Right atrium auricular region (tissue), 2 donors: ENCODE data around the gene ZNF451. TPM values are rescaled to one million over a fixed set of nuclear protein-coding genes. Genes with fewer than 3 reads are reported as not detected.

Experiments used
- DNase-seq: peaks from one replicate; pipeline ENCODE4 v3.0.0-alpha.2; 2019; ENCODE audit warnings: low spot score
- H3K27ac ChIP-seq, 2 donors: fragments of 200-600 bp; sonication (generic); 1 replicate in 1 of 2; 2 replicates in 1 of 2; pipeline ENCODE4 v1.5.1; 2016 to 2019
- H3K27me3 ChIP-seq, 2 donors: fragments of 200-600 bp; sonication (generic); one replicate each; pipeline versions ENCODE4 v1.5.1 to v1.6.0; 2017 to 2019
- H3K36me3 ChIP-seq: fragments of 200-600 bp; sonication (generic); one replicate; pipeline ENCODE4 v1.5.1; 2016
- H3K4me1 ChIP-seq, 2 donors: fragments of 200-600 bp; sonication (generic); one replicate each; pipeline versions ENCODE4 v1.5.1 to v1.6.0; 2017 to 2019
- H3K4me3 ChIP-seq, 2 donors: fragments of 200-600 bp; sonication (generic); 1 replicate in 1 of 2; 2 replicates in 1 of 2; pipeline ENCODE4 v1.5.1; 2017 to 2019; ENCODE audit warnings: mild to moderate bottlenecking in 1 of 2, moderate library complexity in 1 of 2
- H3K9me3 ChIP-seq, 2 donors: fragments of 200-600 bp; sonication (generic); one replicate each; pipeline ENCODE4 v1.5.1; 2019
- total RNA-seq, 2 donors: library from RNA; depleted of rRNA; stranded (reverse); fragments of >200 nt; gene quantifications; one replicate each; pipeline ENCODE4 v1.1.0, GENCODE V29; 2016
- TF ChIP-seq, protein P1 (sequence below), 2 donors: fragments of 200-600 bp; sonication (generic); IDR thresholded peaks; one replicate each; pipeline ENCODE4 v1.5.1; 2019; ENCODE audit warnings: antibody characterized with exemption in 2 of 2

ZNF451 gene
- total RNA-seq, 2 donors from 2014 or later, result 20.3 to 23.2 TPM

DNA sequence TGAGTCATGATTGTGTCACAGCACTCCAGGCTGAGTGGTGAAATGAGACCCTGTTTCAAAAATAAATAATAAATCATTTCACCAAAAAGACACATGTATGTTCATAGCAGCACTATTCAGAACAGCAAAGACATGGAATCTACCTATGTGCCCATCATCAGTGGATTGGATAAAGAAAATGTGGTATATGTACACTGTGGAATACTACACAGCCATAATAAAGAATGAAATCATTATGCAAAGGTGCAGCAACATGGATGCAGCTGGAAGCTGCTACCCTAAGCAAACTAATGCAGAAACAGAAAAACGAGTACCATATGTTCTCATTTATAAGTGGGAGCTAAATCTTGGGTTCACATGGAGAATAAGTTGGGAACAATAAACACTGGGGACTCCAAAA is 33.1 kb downstream of the ZNF451 start:
- Histone ChIP-seq H3K9me3 (no peaks in the 10 kb centered on the region), H3K27me3 (no peaks in the 10 kb centered on the region), H3K27ac (no peak overlapping the region), H3K4me1 (no peaks in the 10 kb centered on the region), H3K36me3 (no peaks in the 10 kb centered on the region), H3K4me3 (no peak overlapping the region)
- no peak for DNase-seq
- TF ChIP-seq, protein P1, sequence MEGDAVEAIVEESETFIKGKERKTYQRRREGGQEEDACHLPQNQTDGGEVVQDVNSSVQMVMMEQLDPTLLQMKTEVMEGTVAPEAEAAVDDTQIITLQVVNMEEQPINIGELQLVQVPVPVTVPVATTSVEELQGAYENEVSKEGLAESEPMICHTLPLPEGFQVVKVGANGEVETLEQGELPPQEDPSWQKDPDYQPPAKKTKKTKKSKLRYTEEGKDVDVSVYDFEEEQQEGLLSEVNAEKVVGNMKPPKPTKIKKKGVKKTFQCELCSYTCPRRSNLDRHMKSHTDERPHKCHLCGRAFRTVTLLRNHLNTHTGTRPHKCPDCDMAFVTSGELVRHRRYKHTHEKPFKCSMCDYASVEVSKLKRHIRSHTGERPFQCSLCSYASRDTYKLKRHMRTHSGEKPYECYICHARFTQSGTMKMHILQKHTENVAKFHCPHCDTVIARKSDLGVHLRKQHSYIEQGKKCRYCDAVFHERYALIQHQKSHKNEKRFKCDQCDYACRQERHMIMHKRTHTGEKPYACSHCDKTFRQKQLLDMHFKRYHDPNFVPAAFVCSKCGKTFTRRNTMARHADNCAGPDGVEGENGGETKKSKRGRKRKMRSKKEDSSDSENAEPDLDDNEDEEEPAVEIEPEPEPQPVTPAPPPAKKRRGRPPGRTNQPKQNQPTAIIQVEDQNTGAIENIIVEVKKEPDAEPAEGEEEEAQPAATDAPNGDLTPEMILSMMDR (IDR thresholded peaks at IDR 0.05), result no peak

DNA sequence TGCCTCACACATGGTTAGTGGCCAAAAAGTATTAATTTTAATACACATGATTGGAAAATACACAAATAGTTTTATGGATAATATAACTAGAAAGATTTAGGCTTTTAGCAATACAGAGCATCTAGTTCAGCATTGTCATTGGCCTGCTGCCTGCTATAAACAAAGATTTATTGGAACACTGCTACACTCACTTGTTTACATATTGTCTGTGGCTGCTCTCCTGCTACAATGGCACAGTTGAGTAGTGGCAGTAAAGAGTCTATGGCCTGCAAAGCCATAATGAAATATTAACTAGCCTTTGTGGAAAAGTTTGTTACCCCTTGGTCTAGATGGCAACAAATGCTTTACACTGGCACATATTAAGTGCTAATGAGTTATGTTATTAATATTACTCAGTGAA is 37.8 kb downstream of the ZNF451 start:
- TF ChIP-seq, protein P1 (IDR thresholded peaks at IDR 0.05), result no peak
- peaks cover under 1% of the 10 kb centered on the region for H3K36me3 ChIP-seq
- H3K27me3 ChIP-seq, result no peaks in the 10 kb centered on the region

DNA sequence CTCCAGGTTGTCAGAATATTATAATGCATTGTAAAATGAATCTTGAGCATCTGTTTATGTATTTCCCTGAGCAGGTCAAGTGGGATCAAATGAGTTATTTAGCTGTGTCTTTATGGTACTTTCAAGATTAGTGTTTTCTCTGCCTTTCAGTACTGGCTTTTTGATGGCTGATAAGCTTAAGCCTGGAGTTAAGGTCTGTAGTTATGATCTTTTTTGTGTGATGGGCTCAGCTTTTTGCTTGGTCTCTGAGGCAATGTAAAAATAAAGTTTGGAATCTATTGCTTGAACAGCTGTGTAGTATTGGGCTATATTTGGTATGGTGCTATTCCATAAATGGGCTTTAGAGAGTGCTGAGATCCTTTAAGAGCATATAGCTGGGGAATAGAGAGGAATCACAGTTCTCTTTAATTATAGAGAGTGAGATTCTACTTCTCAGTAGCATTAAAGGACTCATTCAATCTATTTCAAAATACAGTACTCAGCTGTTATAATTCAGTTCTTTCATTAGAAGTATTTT is 40.7 kb downstream of the ZNF451 start:
- Histone ChIP-seq H3K4me1 (no peaks in the 10 kb centered on the region), H3K36me3 (peaks cover 15% of the 10 kb centered on the region)
- TF ChIP-seq, protein P1 (IDR thresholded peaks at IDR 0.05), result no peak

More for the DNA sequence above, 37.8 kb downstream of the ZNF451 start:
- no peak overlapping the region for H3K4me3 ChIP-seq
- no peak for DNase-seq
- H3K9me3 ChIP-seq, result no peaks in the 10 kb centered on the region
- H3K27ac ChIP-seq, result no peak overlapping the region
- H3K4me1 ChIP-seq, result no peaks in the 10 kb centered on the region

DNA sequence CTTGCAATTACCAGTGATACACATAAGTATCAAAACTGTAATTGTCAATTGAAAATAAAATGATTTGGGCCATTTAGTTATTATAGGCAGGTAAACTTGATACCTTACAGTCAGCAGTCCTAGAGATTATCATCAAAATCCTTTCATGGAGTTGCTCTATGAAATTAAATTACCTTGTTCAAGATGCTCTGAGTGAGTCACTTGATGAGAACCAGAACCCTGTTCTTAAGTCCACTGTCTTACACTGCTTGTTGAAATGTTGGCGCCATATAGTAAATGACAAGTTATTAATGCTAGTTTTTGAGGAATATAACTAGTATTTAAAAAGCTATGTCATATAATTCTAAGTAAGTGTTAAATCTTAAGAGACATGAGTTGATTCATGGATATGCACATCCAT is 45.0 kb downstream of the ZNF451 start:
- TF ChIP-seq, protein P1 (IDR thresholded peaks at IDR 0.05), result no peak
- H3K36me3 ChIP-seq, result peaks cover 15% of the 10 kb centered on the region
- H3K27ac ChIP-seq, result no peak overlapping the region
- no peaks in the 10 kb centered on the region for H3K27me3 ChIP-seq
- no peak overlapping the region for H3K4me3 ChIP-seq
- no peaks in the 10 kb centered on the region for H3K4me1 ChIP-seq
- DNase-seq, result no peak
- H3K9me3 ChIP-seq, result no peaks in the 10 kb centered on the region

More for the DNA sequence above, 40.7 kb downstream of the ZNF451 start:
- Histone ChIP-seq H3K9me3 (no peaks in the 10 kb centered on the region), H3K27ac (no peak overlapping the region), H3K27me3 (no peaks in the 10 kb centered on the region), H3K4me3 (no peak overlapping the region)
- DNase-seq, result no peak

DNA sequence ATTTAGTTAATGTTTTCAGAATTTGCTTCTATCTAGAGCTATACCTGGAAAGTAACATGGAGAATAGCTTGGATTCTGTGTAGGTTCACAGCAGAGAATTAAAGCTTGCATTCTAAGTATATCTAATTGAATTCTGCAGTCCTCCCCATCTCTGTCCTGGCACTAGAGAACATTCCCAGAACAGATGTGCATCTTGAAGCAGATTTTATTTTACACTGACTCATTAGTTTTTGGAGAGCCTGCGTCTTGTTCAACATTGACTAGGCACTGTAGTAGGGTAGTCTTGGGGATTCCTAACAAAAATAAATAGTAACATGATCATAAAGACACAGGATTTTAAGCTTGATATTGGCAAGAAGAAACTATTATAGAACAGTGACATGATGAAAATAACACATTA is 45.9 kb downstream of the ZNF451 start:
- H3K36me3 ChIP-seq, result peaks cover 15% of the 10 kb centered on the region
- H3K4me3 ChIP-seq, result no peak overlapping the region
- H3K4me1 ChIP-seq, result no peaks in the 10 kb centered on the region
- no peak overlapping the region for H3K27ac ChIP-seq
- DNase-seq, result no peak
- no peaks in the 10 kb centered on the region for H3K9me3 ChIP-seq
- TF ChIP-seq, protein P1 (IDR thresholded peaks at IDR 0.05), result no peak
- H3K27me3 ChIP-seq, result no peaks in the 10 kb centered on the region

DNA sequence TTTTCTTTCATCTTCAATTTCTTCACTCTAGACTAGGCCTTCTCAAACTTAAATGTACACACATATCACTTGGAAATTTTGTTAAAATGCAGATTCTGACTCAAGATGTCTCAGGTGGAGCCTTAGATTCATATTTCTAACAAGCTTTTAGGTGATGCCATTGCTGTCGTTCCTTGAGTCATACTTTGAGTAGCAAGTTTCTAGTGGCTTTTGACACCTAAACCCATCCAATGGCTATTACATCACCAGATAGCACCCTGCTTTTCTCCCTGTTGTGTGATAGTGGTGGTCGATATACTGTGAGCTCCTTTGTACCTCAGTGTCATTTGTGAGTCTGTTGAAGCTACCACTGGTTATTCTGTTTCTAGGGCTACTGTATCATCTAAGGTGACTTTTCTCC is 47.4 kb downstream of the ZNF451 start:
- Histone ChIP-seq H3K4me1 (no peaks in the 10 kb centered on the region), H3K27ac (no peak overlapping the region), H3K27me3 (no peaks in the 10 kb centered on the region), H3K36me3 (peaks cover 24% of the 10 kb centered on the region), H3K9me3 (no peaks in the 10 kb centered on the region), H3K4me3 (no peak overlapping the region)
- DNase-seq, result no peak
- TF ChIP-seq, protein P1 (IDR thresholded peaks at IDR 0.05), result no peak
